ENCODE data around the gene CCND2.
"Not testable (repeated sequence)": the region's sequence is repeated elsewhere in the genome, so short reads cannot be mapped to it uniquely, and the experiment has no call there.

CCND2 gene

GRCh38 chr12:4273652-4274395 lies at the start of gene CCND2:
Gene CCND2, plus strand, starts transcription at chr12:4273762. Its CDS starts 279 bp downstream, at chr12:4274041.
- DNase-seq (ENCODE audit: low read depth): peak; percentile 57

- no peak for DNase-seq (ENCODE audit: low read depth)
Observed at GRCh38 chr12:4224206-4224889, 49.2 kb upstream of the CCND2 start.

GRCh38 chr12:4225571-4225970 lies 48.0 kb upstream of the CCND2 start:
- no peak for DNase-seq (ENCODE audit: low read depth)

GRCh38 chr12:4227046-4227445 lies 46.5 kb upstream of the CCND2 start:
- DNase-seq (ENCODE audit: low read depth): no peak

GRCh38 chr12:4228122-4228580 lies 45.4 kb upstream of the CCND2 start:
- DNase-seq (ENCODE audit: low read depth): no peak

GRCh38 chr12:4230526-4230925 lies 43.0 kb upstream of the CCND2 start:
- no peak for DNase-seq (ENCODE audit: low read depth)

- DNase-seq (ENCODE audit: low read depth): no peak
Observed at GRCh38 chr12:4238577-4238976, 35.0 kb upstream of the CCND2 start.

- DNase-seq (ENCODE audit: low read depth): no peak
Observed at GRCh38 chr12:4239746-4240145, 33.8 kb upstream of the CCND2 start.

GRCh38 chr12:4240161-4240783 lies 33.3 kb upstream of the CCND2 start:
- no peak for DNase-seq (ENCODE audit: low read depth)

- DNase-seq (ENCODE audit: low read depth): no peak
Observed at GRCh38 chr12:4240981-4241380, 32.6 kb upstream of the CCND2 start.

GRCh38 chr12:4241592-4241991 lies 32.0 kb upstream of the CCND2 start:
- DNase-seq (ENCODE audit: low read depth): no peak

- no peak for DNase-seq (ENCODE audit: low read depth)
Observed at GRCh38 chr12:4242595-4242994, 31.0 kb upstream of the CCND2 start.

GRCh38 chr12:4243091-4243490 lies 30.5 kb upstream of the CCND2 start:
- DNase-seq (ENCODE audit: low read depth): no peak

GRCh38 chr12:4243491-4244100 lies 30.0 kb upstream of the CCND2 start:
- not testable (repeated sequence) for DNase-seq (ENCODE audit: low read depth)

- no peak for DNase-seq (ENCODE audit: low read depth)
Observed at GRCh38 chr12:4244868-4245267, 28.7 kb upstream of the CCND2 start.

- no peak for DNase-seq (ENCODE audit: low read depth)
Observed at GRCh38 chr12:4245446-4245845, 28.1 kb upstream of the CCND2 start.

GRCh38 chr12:4246116-4246515 lies 27.4 kb upstream of the CCND2 start:
- no peak for DNase-seq (ENCODE audit: low read depth)

- no peak for DNase-seq (ENCODE audit: low read depth)
Observed at GRCh38 chr12:4250691-4251090, 22.9 kb upstream of the CCND2 start.

GRCh38 chr12:4251216-4251891 lies 22.2 kb upstream of the CCND2 start:
- DNase-seq (ENCODE audit: low read depth): no peak

- DNase-seq (ENCODE audit: low read depth): no peak
Observed at GRCh38 chr12:4251967-4252366, 21.6 kb upstream of the CCND2 start.

- no peak for DNase-seq (ENCODE audit: low read depth)
Observed at GRCh38 chr12:4252601-4253000, 21.0 kb upstream of the CCND2 start.
